Heart right ventricle (tissue), 16 donors: ENCODE measurements around the gene NT5DC4. TPM values are rescaled to one million over a fixed set of nuclear protein-coding genes. Genes with fewer than 3 reads are reported as not detected.

ENCODE experiments used
- ATAC-seq, 8 donors: fragments of 200-7000 bp; cut with Tn5 transposase; one replicate each; pipeline ENCODE4 v1.9.1; 2020; ENCODE audit warnings: mild to moderate bottlenecking in 8 of 8, moderate library complexity in 8 of 8, moderate number of reproducible peaks in 1 of 8
- DNase-seq, 2 donors: peaks; one replicate each; pipeline ENCODE4 v3.0.0-alpha.2; 2020
- H3K27ac ChIP-seq, 10 donors: fragments of 200-600 bp; sonication (generic) in 2 of 10; one replicate each; pipeline versions ENCODE4 v1.5.0 to v1.8.0; 2020 to 2022; ENCODE audit warnings: mild to moderate bottlenecking in 3 of 10
- H3K27me3 ChIP-seq, 7 donors: fragments of 200-600 bp; one replicate each; pipeline ENCODE4 v1.8.0; 2021 to 2022; ENCODE audit warnings: mild to moderate bottlenecking in 2 of 7
- H3K36me3 ChIP-seq, 9 donors: fragments of 200-600 bp; sonication (generic) in 1 of 9; one replicate each; pipeline versions ENCODE4 v1.5.0 to v1.8.0; 2020 to 2022; ENCODE audit warnings: mild to moderate bottlenecking in 2 of 9
- H3K4me1 ChIP-seq, 9 donors: fragments of 200-600 bp; sonication (generic) in 1 of 9; one replicate each; pipeline versions ENCODE4 v1.5.0 to v1.8.0; 2020 to 2022; ENCODE audit warnings: mild to moderate bottlenecking in 4 of 9
- H3K4me3 ChIP-seq, 10 donors: fragments of 200-600 bp; sonication (generic) in 2 of 10; one replicate each; pipeline versions ENCODE4 v1.5.0 to v1.8.0; 2020 to 2022; ENCODE audit warnings: mild to moderate bottlenecking in 7 of 10, moderate library complexity in 2 of 10
- H3K9me3 ChIP-seq, 11 donors: fragments of 200-600 bp in 10 of 11; sonication (generic) in 2 of 11; one replicate each; pipeline versions ENCODE4 v1.5.0 to v1.8.0; 2013 to 2022; ENCODE audit warnings: mild to moderate bottlenecking in 2 of 11, control low read depth in 1 of 11, moderate library complexity in 1 of 11
- WGBS, 2 donors: extraction: QIAGEN DNeasy Blood & Tissue Kit; methylation state at CpG; one replicate each; pipeline ENCODE4 v1.1.7; 2013; ENCODE audit warnings: inconsistent platforms in 1 of 2; 5-methylcytosine and 5-hydroxymethylcytosine counted together
- intact Hi-C, 10 donors: fragments of 100-400 bp; cut with DNase I; formaldehyde crosslinking; loops; one replicate each; pipeline versions ENCODE4 v1.11.1 to v1.14.2; 2022
- polyA plus RNA-seq, 2 donors: library from polyadenylated mRNA; stranded (reverse); fragments of 200-250 nt; gene quantifications; one replicate each; pipeline ENCODE4 v1.2.3, GENCODE V29; 2013
- total RNA-seq, 10 donors: library from RNA; stranded (reverse); fragmentation: NEBNext Ultra II Directional in 3 of 10; extraction: Animal tissue kit (Norgen Biotek cat#: 25700) in 3 of 10; gene quantifications; one replicate each; pipeline versions ENCODE4 v1.2.1 to v1.2.4, GENCODE V29; 2021 to 2023
- TF ChIP-seq, protein P1 (sequence below), 9 donors: fragments of 200-600 bp; sonication (generic) in 2 of 9; IDR thresholded peaks; one replicate each; pipeline versions ENCODE4 v1.5.0 to v1.8.0; 2021 to 2022; ENCODE audit warnings: antibody characterized with exemption in 9 of 9, mild to moderate bottlenecking in 5 of 9, moderate library complexity in 1 of 9
- donor health status: Arrhythmogenic right ventricular cardiomyopathy.
- donor health status: ischemic (EF 13 %, LVEDD 7.1; RV severe dilation, severe dysfunction).
- donor health status: healthy with polysubstance abuse.
- donor health status: DM: no; HTN: yes; CAD: no.
- donor health status: DM: no; HTN: no; CAD: no.
- donor health status: ischemic (EF 25% LVEDD 6.9; RV normal size, moderate dysfunction).
- donor health status: ischemic (EF 25% LVEDD 5.7; RV mildly dilated, moderate dysfunction).
- donor health status: healthy.
- donor health status: DM: yes; HTN: yes; CAD: no.
- donor health status: Ischemic cardiomyopathy.
- donor health status: ischemic (EF 35%, LVEDD 5.7; RV mildly dilated, moderate dysfunction).
- donor health status: nonischemic (EF 11% LVEDD 7.7; RV severe dilation, severe dysfunction).
- donor health status: DM: yes; HTN: yes; CAD: no.
- donor health status: PGD.
- donor health status: ischemic (EF 29% LVEDD 5.4; RV normal size, mild dysfunction).
- donor health status: nonischemic (EF 23%, LVEDD 6.1; RV moderate dilation, normal function).

The NT5DC4 gene
- total and polyA plus RNA-seq, 12 donors = 0.35 TPM; not detected in 11

DNA sequence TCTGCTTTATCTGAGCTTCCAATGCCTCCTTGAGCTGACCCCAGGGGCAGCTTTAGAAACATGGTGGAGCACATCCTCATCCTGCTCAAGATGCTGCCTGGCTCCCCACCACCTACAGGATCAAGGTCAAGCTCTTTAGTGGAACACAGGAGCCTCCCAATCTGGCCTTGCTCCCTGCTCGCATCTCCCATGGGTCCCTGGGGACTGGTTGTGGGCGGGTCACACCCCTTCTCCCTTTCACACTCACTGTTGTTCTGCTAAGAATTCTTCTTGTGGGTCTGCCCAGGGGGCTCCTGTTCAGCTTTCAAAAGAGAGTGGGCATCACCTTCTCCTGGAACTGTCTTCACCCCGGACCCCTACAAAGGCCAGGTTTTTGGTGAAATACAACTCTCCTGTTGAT is 8.4 kb upstream of the NT5DC4 start:
- Histone ChIP-seq H3K27ac (no peak overlapping the region), H3K4me1 (peaks cover 0 to 31% (median 0%) of the 10 kb centered on the region in 9 donors)
- no peak for ATAC-seq

DNA sequence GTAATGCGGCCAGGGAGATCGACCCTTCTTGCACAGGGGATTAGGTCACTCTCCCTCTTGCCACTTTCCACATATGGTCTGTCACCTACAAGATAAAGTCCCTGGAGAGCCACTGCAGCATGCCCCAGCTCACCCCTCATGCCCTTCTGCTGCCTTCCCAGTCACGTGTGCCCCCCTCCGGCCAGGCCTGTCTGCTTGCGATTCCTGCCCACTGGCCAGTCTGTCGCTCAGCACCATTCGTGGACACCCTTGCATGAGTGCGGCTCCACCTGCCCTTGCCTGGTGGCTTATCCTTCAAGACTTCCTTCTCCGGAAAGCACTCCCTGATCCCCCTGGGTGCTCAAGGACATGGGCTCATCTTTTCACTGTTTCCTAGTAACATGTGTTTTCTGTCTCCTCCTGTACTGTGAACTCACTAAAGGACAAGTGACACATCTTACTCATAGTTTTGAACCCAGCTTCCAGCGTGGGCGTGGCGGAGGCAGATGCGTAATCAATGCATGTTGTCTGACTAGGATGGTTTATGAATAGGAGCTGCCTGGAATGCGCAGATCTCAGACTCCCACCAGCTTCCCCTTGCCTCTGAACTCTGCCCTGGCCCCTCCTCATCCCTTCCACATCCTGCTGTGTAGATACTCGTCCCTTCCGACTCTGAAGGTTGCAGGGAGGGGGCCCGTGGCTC is 7.8 kb upstream of the NT5DC4 start:
- Histone ChIP-seq H3K4me1 (peaks cover 0 to 25% (median 0%) of the 10 kb centered on the region in 9 donors), H3K36me3 (no peaks in the 10 kb centered on the region), H3K27ac (no peak overlapping the region), H3K27me3 (peaks cover 0 to 8% (median 0%) of the 10 kb centered on the region in 7 donors), H3K4me3 (no peak overlapping the region), H3K9me3 (no peaks in the 10 kb centered on the region)
- intact Hi-C loops = no loop called here
- TF ChIP-seq, protein P1, sequence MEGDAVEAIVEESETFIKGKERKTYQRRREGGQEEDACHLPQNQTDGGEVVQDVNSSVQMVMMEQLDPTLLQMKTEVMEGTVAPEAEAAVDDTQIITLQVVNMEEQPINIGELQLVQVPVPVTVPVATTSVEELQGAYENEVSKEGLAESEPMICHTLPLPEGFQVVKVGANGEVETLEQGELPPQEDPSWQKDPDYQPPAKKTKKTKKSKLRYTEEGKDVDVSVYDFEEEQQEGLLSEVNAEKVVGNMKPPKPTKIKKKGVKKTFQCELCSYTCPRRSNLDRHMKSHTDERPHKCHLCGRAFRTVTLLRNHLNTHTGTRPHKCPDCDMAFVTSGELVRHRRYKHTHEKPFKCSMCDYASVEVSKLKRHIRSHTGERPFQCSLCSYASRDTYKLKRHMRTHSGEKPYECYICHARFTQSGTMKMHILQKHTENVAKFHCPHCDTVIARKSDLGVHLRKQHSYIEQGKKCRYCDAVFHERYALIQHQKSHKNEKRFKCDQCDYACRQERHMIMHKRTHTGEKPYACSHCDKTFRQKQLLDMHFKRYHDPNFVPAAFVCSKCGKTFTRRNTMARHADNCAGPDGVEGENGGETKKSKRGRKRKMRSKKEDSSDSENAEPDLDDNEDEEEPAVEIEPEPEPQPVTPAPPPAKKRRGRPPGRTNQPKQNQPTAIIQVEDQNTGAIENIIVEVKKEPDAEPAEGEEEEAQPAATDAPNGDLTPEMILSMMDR (IDR thresholded peaks at IDR 0.05) = no peak
- DNase-seq = no peak
- 46 to 53% methylated on average over 17 of the region's 17 CpGs for WGBS, 2 donors
- ATAC-seq = peak in 1 of 8 donors; percentile 45

More for the DNA sequence above, 8.4 kb upstream of the NT5DC4 start:
- Histone ChIP-seq H3K4me3 (no peak overlapping the region), H3K27me3 (peaks cover 0 to 14% (median 0%) of the 10 kb centered on the region in 7 donors), H3K36me3 (no peaks in the 10 kb centered on the region), H3K9me3 (no peaks in the 10 kb centered on the region)
- intact Hi-C loops = no loop called here
- TF ChIP-seq, protein P1 (IDR thresholded peaks at IDR 0.05) = no peak
- 73 to 91% methylated on average over 3 of the region's 3 CpGs for WGBS, 2 donors
- DNase-seq = no peak

DNA sequence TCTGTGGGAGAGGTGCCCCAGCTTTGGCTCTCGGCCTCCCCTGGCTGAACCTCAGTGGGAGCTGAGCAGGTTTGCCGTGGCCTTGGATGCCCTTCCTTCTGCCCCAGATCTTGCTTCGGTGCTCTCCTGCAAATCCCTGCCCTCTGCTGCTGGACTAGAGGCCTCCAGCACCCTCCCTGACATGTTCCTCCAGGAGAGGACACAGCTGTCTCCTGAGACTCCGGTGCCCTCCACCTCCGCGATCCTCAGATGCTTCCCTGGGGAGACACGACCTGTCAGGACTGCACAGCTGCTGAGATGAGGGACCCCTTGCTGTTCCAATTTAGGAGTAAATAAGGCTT is 7.3 kb upstream of the NT5DC4 start:
- H3K4me1 ChIP-seq = peaks cover 0 to 21% (median 0%) of the 10 kb centered on the region in 9 donors
- intact Hi-C loops = no loop called here
- WGBS, 2 donors = 48 to 67% methylated on average over 7 of the region's 7 CpGs
- no peaks in the 10 kb centered on the region for H3K9me3 ChIP-seq
- H3K4me3 ChIP-seq = no peak overlapping the region
- no peaks in the 10 kb centered on the region for H3K36me3 ChIP-seq
- H3K27me3 ChIP-seq = peaks cover 0 to 6% (median 0%) of the 10 kb centered on the region in 7 donors
- peak in 1 of 8 donors; percentile 12 for ATAC-seq
- DNase-seq = no peak
- H3K27ac ChIP-seq = no peak overlapping the region
- TF ChIP-seq, protein P1 (IDR thresholded peaks at IDR 0.05) = no peak

DNA sequence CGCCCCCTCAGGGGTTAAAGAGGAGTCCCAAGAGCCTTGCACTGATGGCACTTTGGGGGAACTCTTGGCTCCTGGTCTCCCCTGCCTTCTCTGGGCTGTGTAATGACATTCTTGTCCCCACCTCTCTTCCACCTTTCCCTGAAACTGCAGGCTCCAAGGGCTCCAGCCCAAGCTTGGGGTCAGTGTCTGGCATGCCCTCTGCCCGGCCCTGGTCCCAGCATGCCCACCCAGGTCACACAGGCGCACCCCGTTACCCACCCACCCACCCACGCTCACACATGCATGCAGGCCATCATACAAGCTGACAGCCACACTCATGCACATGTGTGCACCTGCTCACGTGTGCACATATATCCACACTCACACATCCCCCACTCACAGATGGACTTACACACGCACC is 6.9 kb upstream of the NT5DC4 start:
- TF ChIP-seq, protein P1 (IDR thresholded peaks at IDR 0.05) = no peak
- Histone ChIP-seq H3K27me3 (peaks cover 0 to 6% (median 0%) of the 10 kb centered on the region in 7 donors), H3K4me3 (no peak overlapping the region), H3K9me3 (no peaks in the 10 kb centered on the region), H3K27ac (no peak overlapping the region), H3K4me1 (peaks cover 0 to 17% (median 0%) of the 10 kb centered on the region in 9 donors), H3K36me3 (no peaks in the 10 kb centered on the region)
- intact Hi-C loops = no loop called here
- ATAC-seq (no peak), DNase-seq (no peak)
- WGBS, 2 donors = 93 to 98% methylated on average over 7 of the region's 7 CpGs
